ENCODE measurements around the gene REST.

DNA sequence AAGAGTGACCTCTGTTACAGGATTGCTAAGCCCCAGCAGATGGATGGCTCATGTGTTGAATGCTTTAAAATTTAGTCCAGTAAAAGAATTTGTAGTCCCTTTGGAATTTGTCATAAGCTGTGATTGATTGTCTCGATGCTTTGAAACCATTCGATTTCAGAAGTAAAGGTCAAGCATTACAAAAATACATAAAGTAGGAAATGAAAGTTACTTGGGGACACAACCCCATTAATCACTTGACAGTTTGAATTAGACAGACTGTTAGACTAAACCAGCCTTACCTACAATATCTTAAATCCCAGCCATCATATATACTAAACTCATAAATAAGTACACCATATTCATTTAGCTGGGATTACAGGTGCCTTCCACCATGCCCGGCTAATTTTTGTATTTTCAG lies 6.6 kb downstream of the REST start:
- TF ChIP-seq, protein P1, sequence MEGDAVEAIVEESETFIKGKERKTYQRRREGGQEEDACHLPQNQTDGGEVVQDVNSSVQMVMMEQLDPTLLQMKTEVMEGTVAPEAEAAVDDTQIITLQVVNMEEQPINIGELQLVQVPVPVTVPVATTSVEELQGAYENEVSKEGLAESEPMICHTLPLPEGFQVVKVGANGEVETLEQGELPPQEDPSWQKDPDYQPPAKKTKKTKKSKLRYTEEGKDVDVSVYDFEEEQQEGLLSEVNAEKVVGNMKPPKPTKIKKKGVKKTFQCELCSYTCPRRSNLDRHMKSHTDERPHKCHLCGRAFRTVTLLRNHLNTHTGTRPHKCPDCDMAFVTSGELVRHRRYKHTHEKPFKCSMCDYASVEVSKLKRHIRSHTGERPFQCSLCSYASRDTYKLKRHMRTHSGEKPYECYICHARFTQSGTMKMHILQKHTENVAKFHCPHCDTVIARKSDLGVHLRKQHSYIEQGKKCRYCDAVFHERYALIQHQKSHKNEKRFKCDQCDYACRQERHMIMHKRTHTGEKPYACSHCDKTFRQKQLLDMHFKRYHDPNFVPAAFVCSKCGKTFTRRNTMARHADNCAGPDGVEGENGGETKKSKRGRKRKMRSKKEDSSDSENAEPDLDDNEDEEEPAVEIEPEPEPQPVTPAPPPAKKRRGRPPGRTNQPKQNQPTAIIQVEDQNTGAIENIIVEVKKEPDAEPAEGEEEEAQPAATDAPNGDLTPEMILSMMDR (IDR thresholded peaks at IDR 0.05), result no peak
- no peak for TF ChIP-seq POLR2A (IDR thresholded peaks at IDR 0.05)

Measured in suprapubic skin (tissue), 3 donors.